Measurements from ENCODE around the gene IGFBP4. TPM values are rescaled to one million over a fixed set of nuclear protein-coding genes. Genes with fewer than 3 reads are reported as not detected.

IGFBP4 gene
- total and polyA plus RNA-seq, 7 donors = 44.2 to 106 (median 65.1) TPM

DNA sequence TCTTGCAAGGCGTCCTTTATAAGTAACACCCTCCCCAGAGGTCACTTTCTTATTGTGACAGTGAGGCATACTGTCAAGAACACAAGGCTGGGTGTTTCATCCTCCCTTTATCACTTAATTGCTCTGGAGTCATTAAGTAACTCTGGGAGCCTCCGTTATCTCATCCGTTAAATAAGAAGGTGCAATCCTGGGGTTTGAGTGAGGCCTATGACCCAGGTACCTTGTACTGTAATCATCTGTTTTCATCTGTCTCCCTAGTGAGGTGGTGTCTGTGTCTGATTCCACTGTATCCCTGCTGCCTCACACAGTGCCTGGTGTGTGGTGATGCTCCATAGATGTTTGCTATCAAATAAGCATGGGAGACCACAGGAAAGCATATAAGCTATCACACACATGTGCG, 40.4 kb downstream of the IGFBP4 start:
- intact Hi-C loops (cut with DNase I) = no loop called here
- Histone ChIP-seq H3K4me3 (no peak overlapping the region), H3K4me1 (no peaks in the 10 kb centered on the region), H3K27me3 (ENCODE audit: insufficient read depth in 3 of 3, low read length in 2 of 3) (no peaks in the 10 kb centered on the region), H3K36me3 (ENCODE audit: insufficient read depth in 1 of 2, low read depth in 1 of 2) (no peaks in the 10 kb centered on the region), H3K27ac (no peak overlapping the region), H3K9me3 (no peaks in the 10 kb centered on the region)
- TF ChIP-seq, protein P1, sequence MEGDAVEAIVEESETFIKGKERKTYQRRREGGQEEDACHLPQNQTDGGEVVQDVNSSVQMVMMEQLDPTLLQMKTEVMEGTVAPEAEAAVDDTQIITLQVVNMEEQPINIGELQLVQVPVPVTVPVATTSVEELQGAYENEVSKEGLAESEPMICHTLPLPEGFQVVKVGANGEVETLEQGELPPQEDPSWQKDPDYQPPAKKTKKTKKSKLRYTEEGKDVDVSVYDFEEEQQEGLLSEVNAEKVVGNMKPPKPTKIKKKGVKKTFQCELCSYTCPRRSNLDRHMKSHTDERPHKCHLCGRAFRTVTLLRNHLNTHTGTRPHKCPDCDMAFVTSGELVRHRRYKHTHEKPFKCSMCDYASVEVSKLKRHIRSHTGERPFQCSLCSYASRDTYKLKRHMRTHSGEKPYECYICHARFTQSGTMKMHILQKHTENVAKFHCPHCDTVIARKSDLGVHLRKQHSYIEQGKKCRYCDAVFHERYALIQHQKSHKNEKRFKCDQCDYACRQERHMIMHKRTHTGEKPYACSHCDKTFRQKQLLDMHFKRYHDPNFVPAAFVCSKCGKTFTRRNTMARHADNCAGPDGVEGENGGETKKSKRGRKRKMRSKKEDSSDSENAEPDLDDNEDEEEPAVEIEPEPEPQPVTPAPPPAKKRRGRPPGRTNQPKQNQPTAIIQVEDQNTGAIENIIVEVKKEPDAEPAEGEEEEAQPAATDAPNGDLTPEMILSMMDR (IDR thresholded peaks at IDR 0.05) = no peak
- ATAC-seq (no peak), DNase-seq (no peak)
- WGBS, 3 donors = 92 to 94% (median 92%) methylated on average over 4 of the region's 4 CpGs

DNA sequence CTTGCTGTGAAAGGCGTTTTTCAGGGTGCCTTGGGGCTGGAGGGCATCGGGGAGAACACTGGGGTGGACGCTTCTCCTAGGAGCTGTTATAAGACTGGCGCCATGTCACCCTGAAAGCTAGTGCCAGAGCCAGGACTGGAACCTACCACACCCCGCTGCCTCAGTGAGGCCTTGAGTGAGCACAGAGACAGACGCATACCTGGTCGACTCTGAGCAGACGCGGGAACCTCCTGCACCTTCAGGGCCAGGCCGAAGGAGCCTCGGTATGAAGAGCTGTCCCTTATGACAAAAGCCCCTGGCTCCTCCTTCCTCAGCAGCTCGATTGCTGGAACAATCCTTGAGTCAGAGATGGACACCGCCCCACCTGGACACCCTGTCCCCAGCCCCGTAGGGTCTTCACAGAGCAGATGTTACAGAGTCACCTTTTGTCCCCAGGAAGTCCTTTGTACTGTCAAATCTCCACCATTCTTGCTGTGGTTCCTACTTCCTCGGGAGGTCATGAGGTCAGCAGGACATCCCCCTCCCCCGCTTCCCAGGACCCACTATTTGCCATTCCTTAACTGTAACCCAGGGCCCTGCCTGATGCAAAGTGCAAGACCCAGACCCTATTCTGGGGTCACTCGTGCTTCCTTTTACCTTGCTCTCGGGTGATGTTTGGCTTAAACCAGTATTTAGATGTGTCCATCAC, 41.2 kb downstream of the IGFBP4 start:
- Histone ChIP-seq H3K4me3 (no peak overlapping the region), H3K9me3 (no peaks in the 10 kb centered on the region), H3K4me1 (no peaks in the 10 kb centered on the region), H3K27me3 (ENCODE audit: insufficient read depth in 3 of 3, low read length in 2 of 3) (no peaks in the 10 kb centered on the region), H3K27ac (no peak overlapping the region), H3K36me3 (ENCODE audit: insufficient read depth in 1 of 2, low read depth in 1 of 2) (no peaks in the 10 kb centered on the region)
- DNase-seq = peak in 1 of 2 donors; percentile 45
- TF ChIP-seq, protein P1 (IDR thresholded peaks at IDR 0.05) = no peak
- intact Hi-C loops (cut with DNase I) = no loop called here
- 85 to 88% (median 85%) methylated on average over 18 of the region's 18 CpGs for WGBS, 3 donors
- no peak for ATAC-seq

DNA sequence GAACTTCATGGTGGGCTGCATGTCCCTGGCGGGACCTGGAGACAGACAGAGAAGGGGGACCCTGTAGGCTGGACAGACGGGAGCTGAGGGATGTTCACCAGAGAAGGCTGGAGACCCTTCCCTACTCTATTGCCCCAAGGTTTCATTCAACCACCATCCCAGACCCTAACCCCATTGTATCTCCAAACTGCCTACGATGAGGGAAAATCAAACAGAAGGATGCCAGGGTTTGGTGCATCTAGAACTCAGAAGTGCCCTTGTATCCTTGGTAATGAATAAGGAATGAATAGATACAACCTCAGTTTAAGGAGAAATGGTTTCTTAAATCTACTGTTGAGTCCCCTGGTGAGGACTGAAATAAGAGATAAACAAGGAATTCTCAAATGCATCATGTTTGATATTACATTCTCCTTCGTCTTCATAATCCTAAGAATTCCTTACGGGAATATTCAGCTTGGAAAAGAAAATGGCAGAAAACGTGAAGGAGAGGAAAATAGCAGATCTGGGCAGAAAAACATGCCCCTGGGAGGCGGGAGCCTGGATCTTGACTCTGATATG, 41.8 kb downstream of the IGFBP4 start:
- Histone ChIP-seq H3K27me3 (ENCODE audit: insufficient read depth in 3 of 3, low read length in 2 of 3) (no peaks in the 10 kb centered on the region), H3K4me3 (no peak overlapping the region), H3K36me3 (ENCODE audit: insufficient read depth in 1 of 2, low read depth in 1 of 2) (no peaks in the 10 kb centered on the region), H3K27ac (peak overlapping the region; percentile 53), H3K9me3 (no peaks in the 10 kb centered on the region), H3K4me1 (no peaks in the 10 kb centered on the region)
- intact Hi-C loops (cut with DNase I) = no loop called here
- TF ChIP-seq, protein P1 (IDR thresholded peaks at IDR 0.05) = no peak
- no peak for ATAC-seq
- 77 to 85% (median 82%) methylated on average over 7 of the region's 7 CpGs for WGBS, 3 donors
- no peak for DNase-seq

DNA sequence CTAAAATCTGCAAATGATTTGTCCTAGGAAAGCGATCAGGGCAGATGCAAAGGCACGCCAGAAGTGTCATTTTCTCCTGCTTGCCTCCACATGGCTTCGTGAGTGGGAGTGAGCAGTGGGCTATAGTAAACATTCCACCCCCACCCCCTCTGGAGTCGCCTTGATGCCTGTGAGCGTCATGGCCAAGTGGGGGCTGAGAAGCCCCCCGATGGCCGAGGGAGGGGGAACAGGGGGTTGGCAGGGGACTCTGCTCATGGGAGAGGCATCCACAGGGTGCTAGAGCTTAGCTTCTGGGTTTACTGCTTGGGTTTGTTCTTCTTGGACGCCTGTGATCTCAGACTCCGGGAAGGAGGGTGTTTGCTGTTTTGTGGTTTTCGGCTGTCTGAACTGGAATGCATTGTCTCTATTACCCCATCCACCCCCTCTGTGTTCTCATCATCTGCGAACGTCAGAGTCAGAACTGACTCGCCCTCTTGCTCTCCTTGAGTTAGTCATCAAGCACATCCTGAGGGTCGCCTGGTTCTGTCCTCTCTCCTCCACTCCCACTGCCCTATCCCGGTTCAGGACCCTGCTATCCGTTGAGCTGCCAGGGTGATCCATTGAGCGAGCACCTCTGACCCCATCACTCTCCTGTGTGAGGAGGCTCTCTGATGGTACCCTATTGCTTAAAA, 42.7 kb downstream of the IGFBP4 start:
- intact Hi-C loops (cut with DNase I) = no loop called here
- Histone ChIP-seq H3K36me3 (ENCODE audit: insufficient read depth in 1 of 2, low read depth in 1 of 2) (no peaks in the 10 kb centered on the region), H3K4me1 (no peaks in the 10 kb centered on the region), H3K9me3 (no peaks in the 10 kb centered on the region), H3K27me3 (ENCODE audit: insufficient read depth in 3 of 3, low read length in 2 of 3) (no peaks in the 10 kb centered on the region), H3K4me3 (no peak overlapping the region), H3K27ac (peak overlapping the region; percentile 53)
- ATAC-seq (peak; percentile 32 to 73 (median 70)), DNase-seq (peak; percentile 42 to 52)
- WGBS, 3 donors = 50 to 60% (median 57%) methylated on average over 17 of the region's 17 CpGs
- TF ChIP-seq, protein P1 (IDR thresholded peaks at IDR 0.05) = no peak

Data from psoas muscle (tissue), 8 donors.